SIG-M5 treated with dmso at 0.1 percent for 504 hours (cell line): ENCODE data around the gene IGHMBP2.

Experiments
- DNase-seq: peaks from one replicate; lab custom pipeline; 2025; ENCODE audit not compliant: unreplicated experiment; lab: John Stamatoyannopoulos, UW

Gene IGHMBP2

GRCh38 chr11:68980776-68981065 lies 77.0 kb downstream of the IGHMBP2 start, which contains the start of gene MRGPRD:
MRGPRD (minus strand) TSS chr11:68980986; CDS start chr11:68980986, 0 bp downstream.
- no peak for DNase-seq

GRCh38 chr11:68982134-68982533 lies 78.4 kb downstream of the IGHMBP2 start:
- no peak for DNase-seq

GRCh38 chr11:68983801-68984200 lies 80.1 kb downstream of the IGHMBP2 start:
- no peak for DNase-seq

GRCh38 chr11:68987211-68987610 lies 83.5 kb downstream of the IGHMBP2 start:
- no peak for DNase-seq

- no peak for DNase-seq
These were observed 84.8 kb downstream of the IGHMBP2 start for GRCh38 chr11:68988491-68988890.
